Liver (tissue), 9 donors: ENCODE measurements around the gene MRPL27. TPM values are rescaled to one million over a fixed set of nuclear protein-coding genes. Genes with fewer than 3 reads are reported as not detected.

Experiments used
- DNase-seq: peaks from one replicate; pipeline ENCODE4 v3.0.0-alpha.2; 2017; ENCODE audit warnings: low spot score
- H3K27ac ChIP-seq, 2 donors: one replicate each; pipeline ENCODE4 v1.7.0; 2013; ENCODE audit warnings: inconsistent platforms in 2 of 2, low read length in 2 of 2, control low read depth in 1 of 2, low read depth in 1 of 2, mild to moderate bottlenecking in 1 of 2
- H3K27me3 ChIP-seq, 4 donors: one replicate each; pipeline versions ENCODE4 v1.6.1 to v1.7.0; 2013; ENCODE audit warnings: low read length in 3 of 4, inconsistent platforms in 1 of 4, mild to moderate bottlenecking in 1 of 4, moderate library complexity in 1 of 4; ENCODE audit not compliant: control insufficient read depth in 4 of 4, insufficient read depth in 4 of 4
- H3K36me3 ChIP-seq, 4 donors: one replicate each; pipeline versions ENCODE4 v1.6.1 to v1.7.0; 2013; ENCODE audit warnings: low read length in 3 of 4, mild to moderate bottlenecking in 3 of 4, low read depth in 1 of 4, moderate library complexity in 1 of 4; ENCODE audit not compliant: control insufficient read depth in 4 of 4, insufficient read depth in 3 of 4
- H3K4me1 ChIP-seq, 4 donors: one replicate each; pipeline versions ENCODE4 v1.6.1 to v1.7.0; 2013; ENCODE audit warnings: low read length in 3 of 4, mild to moderate bottlenecking in 3 of 4, moderate library complexity in 1 of 4; ENCODE audit not compliant: control insufficient read depth in 4 of 4, insufficient read depth in 4 of 4
- H3K4me3 ChIP-seq, 3 donors: one replicate each; pipeline versions ENCODE4 v1.6.1 to v1.7.0; 2013; ENCODE audit warnings: low read length in 3 of 3, control low read depth in 1 of 3, low read depth in 1 of 3, mild to moderate bottlenecking in 1 of 3
- H3K9ac ChIP-seq, 2 donors: one replicate each; pipeline ENCODE4 v1.7.0; 2013; ENCODE audit warnings: low read length in 2 of 2, mild to moderate bottlenecking in 2 of 2, moderate library complexity in 2 of 2, control low read depth in 1 of 2, low read depth in 1 of 2
- H3K9me3 ChIP-seq, 4 donors: one replicate each; pipeline versions ENCODE4 v1.6.1 to v1.7.0; 2013; ENCODE audit warnings: low read length in 3 of 4; ENCODE audit not compliant: control insufficient read depth in 4 of 4
- ATF3 ChIP-seq: IDR thresholded peaks from 2 replicates; pipeline ENCODE4 v1.6.1; 2016; ENCODE audit warnings: antibody characterized with exemption
- EGR1 ChIP-seq, 2 donors: IDR thresholded peaks; 2 replicates each; pipeline ENCODE4 v1.6.1; 2016 to 2018; ENCODE audit warnings: antibody characterized with exemption in 2 of 2, low read depth in 2 of 2
- FOXA1 ChIP-seq: IDR thresholded peaks from 2 replicates; pipeline ENCODE4 v1.6.1; 2016; ENCODE audit warnings: antibody characterized with exemption
- GABPA ChIP-seq, 2 donors: IDR thresholded peaks in 1 of 2; conservative IDR thresholded peaks in 1 of 2; 2 replicates each; pipeline ENCODE4 v1.6.1; 2016; ENCODE audit warnings: antibody characterized with exemption in 2 of 2, mild to moderate bottlenecking in 1 of 2, moderate library complexity in 1 of 2
- HNF4A ChIP-seq, 2 donors: conservative IDR thresholded peaks; 2 replicates each; pipeline ENCODE4 v1.6.1; 2016; ENCODE audit warnings: antibody characterized with exemption in 2 of 2, mild to moderate bottlenecking in 2 of 2
- HNF4G ChIP-seq: IDR thresholded peaks from 2 replicates; pipeline ENCODE4 v1.6.1; 2016; ENCODE audit warnings: antibody characterized with exemption
- JUND ChIP-seq, 2 donors: IDR thresholded peaks; 2 replicates each; pipeline ENCODE4 v1.6.1; 2016; ENCODE audit warnings: antibody characterized with exemption in 2 of 2
- MAX ChIP-seq: IDR thresholded peaks from 2 replicates; pipeline ENCODE4 v1.6.1; 2016; ENCODE audit warnings: antibody characterized with exemption
- NR2F2 ChIP-seq: IDR thresholded peaks from 2 replicates; pipeline ENCODE4 v1.6.1; 2016; ENCODE audit warnings: antibody characterized with exemption
- RAD21 ChIP-seq, 2 donors: IDR thresholded peaks; 2 replicates each; pipeline ENCODE4 v1.6.1; 2016; ENCODE audit warnings: antibody characterized with exemption in 2 of 2, mild to moderate bottlenecking in 2 of 2
- RXRA ChIP-seq, 2 donors: IDR thresholded peaks; 2 replicates each; pipeline ENCODE4 v1.6.1; 2017 to 2018; ENCODE audit warnings: antibody characterized with exemption in 2 of 2, mild to moderate bottlenecking in 1 of 2
- SP1 ChIP-seq: IDR thresholded peaks from 2 replicates; pipeline ENCODE4 v1.6.1; 2018; ENCODE audit warnings: antibody characterized with exemption, mild to moderate bottlenecking
- TAF1 ChIP-seq: conservative IDR thresholded peaks from 2 replicates; pipeline ENCODE4 v1.6.1; 2016; ENCODE audit warnings: antibody characterized with exemption, mild to moderate bottlenecking
- YY1 ChIP-seq: IDR thresholded peaks from 2 replicates; pipeline ENCODE4 v1.6.1; 2016; ENCODE audit warnings: antibody characterized with exemption, mild to moderate bottlenecking
- WGBS: extraction: QIAGEN DNeasy Blood & Tissue Kit; methylation state at CpG from one replicate; pipeline ENCODE4 v1.1.7; 2013; 5-methylcytosine and 5-hydroxymethylcytosine counted together
- polyA plus RNA-seq, 2 donors: library from polyadenylated mRNA; stranded (reverse) in 1 of 2; unstranded in 1 of 2; fragments of 200-250 nt in 1 of 2; fragments of >200 nt in 1 of 2; fragmentation: Nextera tagmentation in 1 of 2; extraction: Ambion mirVana in 1 of 2; gene quantifications; one replicate each; pipeline versions ENCODE4 v1.2.1 to v1.2.3, GENCODE V29; 2013 to 2015
- total RNA-seq, 2 donors: library from RNA; depleted of rRNA; stranded (reverse); fragments of >200 nt; gene quantifications; one replicate each; pipeline ENCODE4 v1.2.3, GENCODE V29; 2014
- TF ChIP-seq, protein P1 (sequence below): fragments of 150-350 bp; IDR thresholded peaks from 2 replicates; pipeline ENCODE4 v1.5.1; 2017; ENCODE audit warnings: improper control_type of control experiment, low read depth, low read length; ENCODE audit not compliant: missing input control
- donor health status: healthy.
- donor health status: healthy.
- donor health status: healthy.
- donor health status: healthy.
- donor health status: healthy.

The MRPL27 gene
- total and polyA plus RNA-seq, 4 donors, result 25.9 to 87.1 (median 53.5) TPM

DNA sequence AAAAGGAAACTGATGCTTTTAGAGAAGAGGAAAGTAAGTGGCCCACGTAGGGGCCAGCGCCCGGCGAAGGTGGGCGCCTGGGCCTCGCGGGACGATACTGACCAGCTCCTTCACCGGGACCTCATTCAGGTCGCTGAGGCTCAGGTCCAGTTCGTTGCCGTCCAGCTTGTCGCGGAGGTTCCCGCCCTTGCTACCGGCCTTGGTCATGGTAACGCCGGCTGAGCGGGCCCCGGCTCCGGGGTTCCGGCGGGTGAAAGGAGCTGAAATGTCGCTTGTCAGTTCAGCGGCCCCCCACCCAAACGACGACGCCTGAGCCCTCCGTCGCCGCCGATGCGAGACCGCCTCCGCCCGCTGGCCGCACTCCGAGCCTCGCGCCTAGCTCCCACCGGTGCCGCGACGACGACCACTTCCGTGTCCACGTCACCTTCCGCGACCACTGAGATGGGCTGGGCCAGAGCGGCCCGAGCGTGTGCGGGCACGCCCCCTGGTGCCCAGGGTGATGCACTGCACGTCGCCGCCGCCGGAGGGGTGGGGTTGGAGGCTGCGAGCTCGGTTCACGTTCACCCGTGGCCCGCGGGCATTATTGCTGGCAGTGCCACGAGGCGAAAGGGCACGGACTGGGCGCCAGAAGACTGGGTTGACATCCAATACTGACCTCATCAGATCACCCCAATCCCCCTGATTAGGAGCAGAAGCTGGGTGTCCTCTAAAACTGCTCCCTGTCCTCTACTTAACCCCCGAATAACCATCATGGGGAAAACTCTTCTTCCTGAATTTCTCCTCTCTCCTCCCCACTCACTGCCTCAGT, 24.3 kb upstream of the MRPL27 start, which contains the start of gene LRRC59:
Gene LRRC59, minus strand, starts transcription at position 413 of the 808 bp plus-strand sequence. Its CDS starts 206 bp downstream, at position 207.
- Histone ChIP-seq H3K4me3 (peak within 1 kb of the TSS; percentile 86 to 93 (median 87)), H3K9me3 (no peaks in the 10 kb centered on the region), H3K36me3 (peaks cover 9 to 27% (median 25%) of the 10 kb centered on the region in 4 donors), H3K4me1 (peaks cover 7 to 33% (median 25%) of the 10 kb centered on the region in 4 donors), H3K27me3 (no peaks in the 10 kb centered on the region), H3K27ac (peak within 1 kb of the TSS; percentile 63 to 84), H3K9ac (peak within 1 kb of the TSS; percentile 86 to 90)
- DNase-seq, result peak; percentile 93
- TF ChIP-seq SP1 (peak; percentile 6), GABPA (IDR thresholded peaks at IDR 0.05 in 1 of 2, conservative IDR thresholded peaks at IDR 0.05 in 1 of 2) (peak in 1 of 2 donors; percentile 75), HNF4G (no peak), RXRA (IDR thresholded peaks at IDR 0.05) (peak in 1 of 2 donors; percentile 28), FOXA1 (no peak), NR2F2 (no peak), HNF4A (conservative IDR thresholded peaks at IDR 0.05) (no peak), RAD21 (IDR thresholded peaks at IDR 0.05) (peak; percentile 62 to 88), JUND (IDR thresholded peaks at IDR 0.05) (no peak), EGR1 (IDR thresholded peaks at IDR 0.05; ENCODE audit: low read depth in 2 of 2) (no peak), YY1 (no peak), TAF1 (no peak), ATF3 (no peak)
- TF ChIP-seq, protein P1, sequence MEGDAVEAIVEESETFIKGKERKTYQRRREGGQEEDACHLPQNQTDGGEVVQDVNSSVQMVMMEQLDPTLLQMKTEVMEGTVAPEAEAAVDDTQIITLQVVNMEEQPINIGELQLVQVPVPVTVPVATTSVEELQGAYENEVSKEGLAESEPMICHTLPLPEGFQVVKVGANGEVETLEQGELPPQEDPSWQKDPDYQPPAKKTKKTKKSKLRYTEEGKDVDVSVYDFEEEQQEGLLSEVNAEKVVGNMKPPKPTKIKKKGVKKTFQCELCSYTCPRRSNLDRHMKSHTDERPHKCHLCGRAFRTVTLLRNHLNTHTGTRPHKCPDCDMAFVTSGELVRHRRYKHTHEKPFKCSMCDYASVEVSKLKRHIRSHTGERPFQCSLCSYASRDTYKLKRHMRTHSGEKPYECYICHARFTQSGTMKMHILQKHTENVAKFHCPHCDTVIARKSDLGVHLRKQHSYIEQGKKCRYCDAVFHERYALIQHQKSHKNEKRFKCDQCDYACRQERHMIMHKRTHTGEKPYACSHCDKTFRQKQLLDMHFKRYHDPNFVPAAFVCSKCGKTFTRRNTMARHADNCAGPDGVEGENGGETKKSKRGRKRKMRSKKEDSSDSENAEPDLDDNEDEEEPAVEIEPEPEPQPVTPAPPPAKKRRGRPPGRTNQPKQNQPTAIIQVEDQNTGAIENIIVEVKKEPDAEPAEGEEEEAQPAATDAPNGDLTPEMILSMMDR, result peak; percentile 93
- 1% methylated on average over 70 of the region's 70 CpGs for WGBS

GRCh38 chr17:50396261-50397110, 23.5 kb upstream of the MRPL27 start:
- Histone ChIP-seq H3K4me1 (peaks cover 7 to 35% (median 25%) of the 10 kb centered on the region in 4 donors), H3K9ac (peak overlapping the region; percentile 86 to 90), H3K27ac (peak overlapping the region; percentile 63 to 84), H3K27me3 (no peaks in the 10 kb centered on the region), H3K36me3 (peaks cover 12 to 35% (median 33%) of the 10 kb centered on the region in 4 donors), H3K4me3 (peak overlapping the region; percentile 86 to 93 (median 87)), H3K9me3 (no peaks in the 10 kb centered on the region)
- TF ChIP-seq HNF4G (no peak), RAD21 (IDR thresholded peaks at IDR 0.05) (peak in 1 of 2 donors; percentile 15), MAX (peak; percentile 50), SP1 (no peak), HNF4A (conservative IDR thresholded peaks at IDR 0.05) (no peak), ATF3 (no peak), TAF1 (no peak)
- TF ChIP-seq, protein P1, result no peak
- WGBS, result 5% methylated on average over 30 of the region's 30 CpGs
- DNase-seq, result peak; percentile 52
